Stimulated activated effector memory CD8-positive, alpha-beta T cell treated with anti-CD3 and anti-CD28 coated beads, Interleukin-12 subunit alpha, Interleukin-12 subunit beta, amount 100 ng/mL, for 72 hours (primary cell): ENCODE results near the gene MAPK7.
A peak's percentile ranks its signal among the peaks of the same experiment; 100 is the strongest.

ENCODE experiments used
- ATAC-seq: fragments of 150-1000 bp; cut with Tn5 transposase; 2 replicates; pipeline ENCODE4 v1.10.0; 2021
- DNase-seq, 2 donors: peaks; one replicate each; pipeline ENCODE4 v3.0.0; 2021 to 2022; ENCODE audit warnings: low spot score in 2 of 2
- H3K27ac Mint-ChIP-seq: one replicate; pipeline ENCODE4 v1.8.0; 2022; ENCODE audit warnings: mild to moderate bottlenecking, mixed read lengths
- H3K36me3 Mint-ChIP-seq: one replicate; pipeline ENCODE4 v1.8.0; 2022; ENCODE audit warnings: mild to moderate bottlenecking, mixed read lengths
- H3K4me1 Mint-ChIP-seq: one replicate; pipeline ENCODE4 v1.8.0; 2022; ENCODE audit warnings: mixed read lengths
- H3K4me3 Mint-ChIP-seq: one replicate; pipeline ENCODE4 v1.8.0; 2022; ENCODE audit warnings: mild to moderate bottlenecking, mixed read lengths
- H3K9me3 Mint-ChIP-seq: one replicate; pipeline ENCODE4 v1.8.0; 2022; ENCODE audit warnings: mixed read lengths

MAPK7 gene

GRCh38 chr17:19388791-19389785 is 10.8 kb downstream of the MAPK7 start:
- Mint-ChIP-seq H3K27ac (no peak overlapping the region), H3K9me3 (no peaks in the 10 kb centered on the region), H3K4me3 (no peak overlapping the region), H3K4me1 (peaks cover 13% of the 10 kb centered on the region), H3K36me3 (peaks cover 5% of the 10 kb centered on the region)
- DNase-seq = no peak
- no peak for ATAC-seq

GRCh38 chr17:19390951-19391350 is 12.7 kb downstream of the MAPK7 start:
- DNase-seq (no peak), ATAC-seq (no peak)
- Mint-ChIP-seq H3K4me1 (peaks cover 6% of the 10 kb centered on the region), H3K36me3 (no peaks in the 10 kb centered on the region), H3K27ac (no peak overlapping the region), H3K9me3 (no peaks in the 10 kb centered on the region), H3K4me3 (no peak overlapping the region)

GRCh38 chr17:19391432-19391831 is 13.1 kb downstream of the MAPK7 start:
- no peaks in the 10 kb centered on the region for H3K36me3 Mint-ChIP-seq
- H3K4me1 Mint-ChIP-seq = peaks cover 6% of the 10 kb centered on the region
- DNase-seq (no peak), ATAC-seq (no peak)
- no peak overlapping the region for H3K4me3 Mint-ChIP-seq
- no peaks in the 10 kb centered on the region for H3K9me3 Mint-ChIP-seq
- peak overlapping the region; percentile 45 for H3K27ac Mint-ChIP-seq

GRCh38 chr17:19392303-19392702 is 14.0 kb downstream of the MAPK7 start:
- peak overlapping the region; percentile 45 for H3K27ac Mint-ChIP-seq
- H3K9me3 Mint-ChIP-seq = no peaks in the 10 kb centered on the region
- H3K4me1 Mint-ChIP-seq = peaks cover 6% of the 10 kb centered on the region
- ATAC-seq (no peak), DNase-seq (no peak)
- no peaks in the 10 kb centered on the region for H3K36me3 Mint-ChIP-seq
- no peak overlapping the region for H3K4me3 Mint-ChIP-seq

GRCh38 chr17:19397556-19398041 is 19.3 kb downstream of the MAPK7 start:
- H3K9me3 Mint-ChIP-seq = no peaks in the 10 kb centered on the region
- no peaks in the 10 kb centered on the region for H3K4me1 Mint-ChIP-seq
- H3K36me3 Mint-ChIP-seq = no peaks in the 10 kb centered on the region
- DNase-seq = no peak
- no peak overlapping the region for H3K27ac Mint-ChIP-seq
- ATAC-seq = no peak
- H3K4me3 Mint-ChIP-seq = no peak overlapping the region

- DNase-seq = no peak
- H3K4me3 Mint-ChIP-seq = no peak overlapping the region
- H3K36me3 Mint-ChIP-seq = no peaks in the 10 kb centered on the region
- no peak overlapping the region for H3K27ac Mint-ChIP-seq
- no peaks in the 10 kb centered on the region for H3K9me3 Mint-ChIP-seq
- H3K4me1 Mint-ChIP-seq = no peaks in the 10 kb centered on the region
- no peak for ATAC-seq
Measured at GRCh38 chr17:19398301-19399181, 20.2 kb downstream of the MAPK7 start.

- H3K9me3 Mint-ChIP-seq = no peaks in the 10 kb centered on the region
- no peak for ATAC-seq
Measured at GRCh38 chr17:19399750-19400450, 21.6 kb downstream of the MAPK7 start.

GRCh38 chr17:19401321-19402010 is 23.2 kb downstream of the MAPK7 start:
- no peak overlapping the region for H3K4me3 Mint-ChIP-seq
- DNase-seq (no peak), ATAC-seq (no peak)
- H3K36me3 Mint-ChIP-seq = no peaks in the 10 kb centered on the region
- no peaks in the 10 kb centered on the region for H3K9me3 Mint-ChIP-seq
- H3K4me1 Mint-ChIP-seq = no peaks in the 10 kb centered on the region
- peak overlapping the region; percentile 43 for H3K27ac Mint-ChIP-seq

More at GRCh38 chr17:19399750-19400450, 21.6 kb downstream of the MAPK7 start:
- no peak for DNase-seq
- no peaks in the 10 kb centered on the region for H3K4me1 Mint-ChIP-seq
- no peaks in the 10 kb centered on the region for H3K36me3 Mint-ChIP-seq
- H3K4me3 Mint-ChIP-seq = no peak overlapping the region
- no peak overlapping the region for H3K27ac Mint-ChIP-seq

- no peak for DNase-seq
- no peak for ATAC-seq
- Mint-ChIP-seq H3K4me3 (no peak overlapping the region), H3K27ac (peak overlapping the region; percentile 43), H3K4me1 (no peaks in the 10 kb centered on the region), H3K36me3 (no peaks in the 10 kb centered on the region), H3K9me3 (no peaks in the 10 kb centered on the region)
Measured at GRCh38 chr17:19402171-19402570, 23.9 kb downstream of the MAPK7 start.

- Mint-ChIP-seq H3K27ac (no peak overlapping the region), H3K9me3 (no peaks in the 10 kb centered on the region), H3K4me1 (no peaks in the 10 kb centered on the region), H3K4me3 (no peak overlapping the region), H3K36me3 (no peaks in the 10 kb centered on the region)
- no peak for DNase-seq
- no peak for ATAC-seq
Measured at GRCh38 chr17:19403021-19403420, 24.7 kb downstream of the MAPK7 start.

- Mint-ChIP-seq H3K27ac (no peak overlapping the region), H3K36me3 (no peaks in the 10 kb centered on the region)
Measured at GRCh38 chr17:19404264-19404663, 26.0 kb downstream of the MAPK7 start.

GRCh38 chr17:19405114-19405513 is 26.8 kb downstream of the MAPK7 start:
- Mint-ChIP-seq H3K36me3 (no peaks in the 10 kb centered on the region), H3K9me3 (no peaks in the 10 kb centered on the region), H3K4me3 (no peak overlapping the region), H3K27ac (no peak overlapping the region), H3K4me1 (no peaks in the 10 kb centered on the region)
- DNase-seq = no peak
- no peak for ATAC-seq

More at GRCh38 chr17:19404264-19404663, 26.0 kb downstream of the MAPK7 start:
- Mint-ChIP-seq H3K9me3 (no peaks in the 10 kb centered on the region), H3K4me3 (no peak overlapping the region), H3K4me1 (no peaks in the 10 kb centered on the region)
- DNase-seq (no peak), ATAC-seq (no peak)

- ATAC-seq = no peak
- Mint-ChIP-seq H3K9me3 (no peaks in the 10 kb centered on the region), H3K27ac (no peak overlapping the region), H3K4me3 (no peak overlapping the region), H3K4me1 (no peaks in the 10 kb centered on the region), H3K36me3 (no peaks in the 10 kb centered on the region)
- no peak for DNase-seq
Measured at GRCh38 chr17:19407601-19408345, 29.5 kb downstream of the MAPK7 start.

- Mint-ChIP-seq H3K4me1 (no peaks in the 10 kb centered on the region), H3K36me3 (no peaks in the 10 kb centered on the region), H3K27ac (no peak overlapping the region), H3K4me3 (no peak overlapping the region), H3K9me3 (no peaks in the 10 kb centered on the region)
- no peak for DNase-seq
- no peak for ATAC-seq
Measured at GRCh38 chr17:19408346-19408710, 30.0 kb downstream of the MAPK7 start.
